HG03354 (cell line): ENCODE measurements around the gene ARHGEF17.

Experiments used
- ATAC-seq: cut with Tn5 transposase; IDR thresholded peaks from one replicate; pipeline ENCODE4 v1.9.1; 2021; ENCODE audit warnings: mild to moderate bottlenecking; ENCODE audit not compliant: unreplicated experiment, poor library complexity, severe bottlenecking

The ARHGEF17 gene

GRCh38 chr11:73413256-73413655 is 105.2 kb downstream of the ARHGEF17 start:
- ATAC-seq, result no peak

DNA sequence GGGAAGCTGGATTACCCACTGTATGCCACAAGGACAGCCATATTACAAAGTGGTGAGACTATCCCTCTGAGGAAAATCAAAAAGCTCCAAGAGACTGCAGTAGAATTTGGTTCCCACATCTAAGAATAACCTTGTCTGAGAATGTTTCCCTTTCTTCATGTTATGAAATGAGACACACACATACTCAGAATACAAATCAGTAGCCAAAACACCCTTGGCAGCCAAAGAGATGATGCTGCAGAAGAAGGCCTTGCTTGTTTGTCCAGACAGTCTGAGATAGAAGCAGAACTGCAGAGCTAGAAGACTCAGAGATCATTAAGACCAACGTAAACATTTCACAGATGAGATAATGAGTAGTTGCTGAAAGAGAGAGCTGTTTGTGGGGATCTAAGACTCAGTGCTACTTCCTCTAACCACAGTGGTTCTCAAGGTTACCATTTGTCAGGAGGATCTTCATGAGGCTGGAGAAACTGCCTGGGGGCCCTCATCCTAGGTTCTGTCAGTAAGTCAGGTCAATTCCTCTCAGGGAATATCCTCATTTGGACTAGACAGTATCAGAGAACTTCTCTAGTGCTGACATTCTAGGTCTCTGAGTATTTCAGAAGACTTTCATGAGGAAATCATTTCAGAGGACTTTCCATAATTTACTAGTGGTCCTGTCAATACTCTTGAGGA is 107.0 kb downstream of the ARHGEF17 start:
- ATAC-seq, result no peak

DNA sequence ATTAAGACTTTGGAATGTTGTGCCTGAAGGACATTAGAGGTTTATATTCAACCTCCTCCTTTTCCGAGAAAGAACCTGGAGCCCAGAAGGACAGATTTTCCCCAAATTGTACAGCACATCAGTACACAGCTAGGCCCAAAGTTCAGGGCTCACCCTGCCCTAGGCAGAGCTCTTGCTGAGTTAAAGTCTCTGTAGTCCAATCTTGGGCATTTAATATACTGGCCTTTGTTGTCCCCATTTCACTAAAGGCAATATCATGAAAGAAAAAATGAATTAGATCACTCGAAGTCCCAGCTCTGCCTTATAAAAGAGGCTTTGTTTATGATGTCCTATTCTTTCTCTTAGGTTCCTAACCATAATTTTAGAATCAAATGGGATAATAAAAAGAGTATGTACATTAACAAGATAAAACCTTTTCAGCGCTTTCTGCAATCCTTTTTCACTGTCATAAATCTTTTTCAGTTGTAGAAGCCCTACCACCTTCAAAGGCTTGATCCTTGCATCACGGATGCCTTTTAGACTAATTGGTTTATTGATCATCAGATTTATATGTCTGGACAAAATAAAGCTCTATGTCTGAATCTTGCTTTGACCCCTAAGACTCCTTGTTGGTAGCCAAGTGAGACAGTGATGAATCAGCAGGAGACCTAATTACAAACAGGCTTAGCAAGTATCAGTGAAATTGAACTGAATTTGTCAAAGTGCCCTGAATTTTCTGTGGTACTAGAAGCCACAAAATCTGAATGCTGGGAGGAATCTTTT is 108.0 kb downstream of the ARHGEF17 start:
- ATAC-seq, result no peak

DNA sequence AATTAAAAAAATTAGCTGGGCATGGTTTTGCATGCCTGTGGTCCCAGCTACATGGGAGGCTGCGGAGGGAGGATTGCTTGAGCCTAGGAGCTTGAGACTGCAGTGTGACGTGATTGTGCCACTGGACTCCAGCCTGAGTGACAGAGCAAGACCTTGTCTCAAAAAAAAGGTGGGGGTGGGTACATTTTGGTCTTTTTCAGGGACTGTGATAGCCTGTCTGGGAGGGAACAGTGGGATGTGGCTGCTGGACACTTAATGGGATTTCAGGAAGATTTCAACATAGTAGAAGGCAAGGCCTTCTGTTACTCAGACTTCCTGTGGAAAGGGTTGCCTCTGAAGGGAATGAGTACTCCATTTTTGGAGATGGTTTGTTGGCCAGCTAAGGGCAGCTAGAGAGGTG is 108.7 kb downstream of the ARHGEF17 start:
- ATAC-seq, result no peak
